ENCODE data around the gene LRRC31. TPM values are rescaled to one million over a fixed set of nuclear protein-coding genes. Genes with fewer than 3 reads are reported as not detected.
A peak's percentile ranks its signal among the peaks of the same experiment; 100 is the strongest.

LRRC31 gene
- total RNA-seq, 4 donors from 2014 or later: not detected

DNA sequence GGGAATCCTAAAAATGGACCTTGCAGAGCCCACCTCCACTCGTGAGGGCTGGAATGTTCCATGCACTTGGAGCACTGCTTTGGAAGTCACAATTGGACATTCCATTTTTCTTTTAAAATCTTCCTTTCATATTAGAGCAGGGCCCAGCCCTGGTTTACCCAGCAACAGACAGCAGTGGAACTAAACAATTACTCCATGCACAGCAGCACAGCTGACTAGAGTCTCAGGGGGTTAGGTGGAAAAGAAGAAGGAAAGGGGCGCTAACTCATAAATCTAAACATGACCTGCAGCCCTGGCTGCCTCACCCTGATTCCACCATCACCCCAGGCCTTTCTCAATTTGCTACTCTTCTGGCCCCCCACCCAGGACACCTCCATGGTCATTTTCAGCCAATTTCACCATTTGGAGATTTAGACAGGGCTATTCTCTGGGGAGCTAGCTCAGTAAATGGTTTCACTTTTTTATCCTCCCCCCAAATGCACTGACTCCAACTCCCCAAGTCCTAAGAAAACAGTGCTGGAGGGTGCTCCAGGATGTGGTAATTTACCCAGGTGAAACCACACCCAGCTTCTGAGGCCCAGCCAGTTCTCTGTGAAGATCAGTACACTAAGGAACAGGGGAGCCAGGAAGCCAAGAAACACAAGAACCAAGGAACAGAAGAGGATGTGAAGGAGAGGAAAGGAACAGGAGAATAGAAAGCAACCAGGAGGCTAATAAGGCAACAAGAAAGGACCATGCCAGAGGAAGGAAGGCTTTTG, 1.6 kb upstream of the LRRC31 start:
- Histone ChIP-seq H3K36me3 (no peaks in the 10 kb centered on the region), H3K27ac (peak overlapping the region in 1 of 3 donors; percentile 10), H3K9me3 (no peaks in the 10 kb centered on the region), H3K27me3 (no peaks in the 10 kb centered on the region), H3K4me3 (replicated peaks in 1 of 3) (no peak overlapping the region), H3K4me1 (peaks cover 11 to 17% of the 10 kb centered on the region in 2 donors)
- 79 to 88% methylated on average over 2 of the region's 2 CpGs for WGBS, 2 donors
- intact Hi-C loops (cut with DNase I): no loop called here
- TF ChIP-seq, protein P1, sequence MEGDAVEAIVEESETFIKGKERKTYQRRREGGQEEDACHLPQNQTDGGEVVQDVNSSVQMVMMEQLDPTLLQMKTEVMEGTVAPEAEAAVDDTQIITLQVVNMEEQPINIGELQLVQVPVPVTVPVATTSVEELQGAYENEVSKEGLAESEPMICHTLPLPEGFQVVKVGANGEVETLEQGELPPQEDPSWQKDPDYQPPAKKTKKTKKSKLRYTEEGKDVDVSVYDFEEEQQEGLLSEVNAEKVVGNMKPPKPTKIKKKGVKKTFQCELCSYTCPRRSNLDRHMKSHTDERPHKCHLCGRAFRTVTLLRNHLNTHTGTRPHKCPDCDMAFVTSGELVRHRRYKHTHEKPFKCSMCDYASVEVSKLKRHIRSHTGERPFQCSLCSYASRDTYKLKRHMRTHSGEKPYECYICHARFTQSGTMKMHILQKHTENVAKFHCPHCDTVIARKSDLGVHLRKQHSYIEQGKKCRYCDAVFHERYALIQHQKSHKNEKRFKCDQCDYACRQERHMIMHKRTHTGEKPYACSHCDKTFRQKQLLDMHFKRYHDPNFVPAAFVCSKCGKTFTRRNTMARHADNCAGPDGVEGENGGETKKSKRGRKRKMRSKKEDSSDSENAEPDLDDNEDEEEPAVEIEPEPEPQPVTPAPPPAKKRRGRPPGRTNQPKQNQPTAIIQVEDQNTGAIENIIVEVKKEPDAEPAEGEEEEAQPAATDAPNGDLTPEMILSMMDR (IDR thresholded peaks at IDR 0.05): no peak
- TF ChIP-seq POLR2A (IDR thresholded peaks at IDR 0.05): no peak
- DNase-seq: peak; percentile 77 to 79

DNA sequence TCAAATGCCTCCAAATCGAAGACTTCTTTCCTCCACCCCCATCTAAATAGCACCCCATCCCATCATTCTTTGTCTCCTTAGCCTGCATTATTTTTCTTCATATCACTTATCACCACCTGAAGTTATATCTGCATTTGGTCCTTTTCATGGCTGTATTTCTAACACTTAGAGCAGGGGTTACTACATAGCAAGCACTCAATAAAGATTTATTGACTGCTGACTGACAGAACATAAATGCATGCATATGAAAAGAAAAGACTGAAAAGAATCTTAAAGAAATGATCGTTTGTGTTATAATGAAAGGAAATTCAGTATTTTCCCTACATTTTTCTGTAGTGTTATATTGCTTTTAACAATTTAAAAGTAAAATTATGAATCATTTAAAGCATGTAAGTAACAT, 1.4 kb downstream of the LRRC31 start:
- no peak for DNase-seq
- H3K36me3 ChIP-seq: no peaks in the 10 kb centered on the region
- 88 to 90% methylated on average over 2 of the region's 2 CpGs for WGBS, 2 donors

DNA sequence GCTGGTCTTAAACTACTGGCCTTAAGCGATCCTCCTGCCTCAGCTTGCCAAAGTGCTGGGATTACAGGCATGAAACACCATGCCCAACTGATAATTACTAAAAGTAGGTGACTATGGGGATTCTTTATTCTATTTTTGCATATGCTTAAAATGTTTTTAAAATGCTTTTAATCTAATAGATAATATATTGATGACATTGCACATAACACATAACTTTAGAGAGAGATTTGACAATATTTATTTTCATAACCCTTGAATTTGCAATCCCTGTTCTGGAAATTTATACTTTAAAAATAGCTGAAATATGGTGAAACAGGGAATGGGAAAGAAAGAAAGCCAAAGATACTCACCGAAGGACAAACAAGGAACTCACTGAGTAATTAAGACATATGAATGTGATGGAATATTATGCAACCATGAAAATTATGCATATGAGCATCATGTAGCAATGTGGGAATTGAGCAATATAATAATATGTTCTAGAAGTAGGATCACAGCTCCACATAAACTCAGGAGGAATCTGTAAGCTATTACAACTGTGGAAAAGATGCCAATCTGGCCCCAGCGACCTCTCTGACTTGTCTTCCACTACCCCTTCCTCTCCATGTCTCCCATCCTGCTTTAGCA, 2.0 kb downstream of the LRRC31 start:
- H3K27me3 ChIP-seq: no peaks in the 10 kb centered on the region
- no peaks in the 10 kb centered on the region for H3K36me3 ChIP-seq
- 94 to 97% methylated on average over 3 of the region's 3 CpGs for WGBS, 2 donors
- peaks cover 11 to 20% of the 10 kb centered on the region in 2 donors for H3K4me1 ChIP-seq
- no peak for TF ChIP-seq POLR2A (IDR thresholded peaks at IDR 0.05)
- TF ChIP-seq, protein P1 (IDR thresholded peaks at IDR 0.05): no peak
- DNase-seq: no peak
- H3K4me3 ChIP-seq (replicated peaks in 1 of 3): no peak overlapping the region
- H3K9me3 ChIP-seq: no peaks in the 10 kb centered on the region
- H3K27ac ChIP-seq: no peak overlapping the region
- intact Hi-C loops (cut with DNase I): no loop called here

More for the DNA sequence above, 1.4 kb downstream of the LRRC31 start:
- intact Hi-C loops (cut with DNase I): no loop called here
- Histone ChIP-seq H3K27me3 (no peaks in the 10 kb centered on the region), H3K4me1 (peaks cover 11 to 20% of the 10 kb centered on the region in 2 donors), H3K4me3 (replicated peaks in 1 of 3) (no peak overlapping the region), H3K9me3 (no peaks in the 10 kb centered on the region), H3K27ac (no peak overlapping the region)
- TF ChIP-seq POLR2A (IDR thresholded peaks at IDR 0.05): no peak
- TF ChIP-seq, protein P1 (IDR thresholded peaks at IDR 0.05): no peak

DNA sequence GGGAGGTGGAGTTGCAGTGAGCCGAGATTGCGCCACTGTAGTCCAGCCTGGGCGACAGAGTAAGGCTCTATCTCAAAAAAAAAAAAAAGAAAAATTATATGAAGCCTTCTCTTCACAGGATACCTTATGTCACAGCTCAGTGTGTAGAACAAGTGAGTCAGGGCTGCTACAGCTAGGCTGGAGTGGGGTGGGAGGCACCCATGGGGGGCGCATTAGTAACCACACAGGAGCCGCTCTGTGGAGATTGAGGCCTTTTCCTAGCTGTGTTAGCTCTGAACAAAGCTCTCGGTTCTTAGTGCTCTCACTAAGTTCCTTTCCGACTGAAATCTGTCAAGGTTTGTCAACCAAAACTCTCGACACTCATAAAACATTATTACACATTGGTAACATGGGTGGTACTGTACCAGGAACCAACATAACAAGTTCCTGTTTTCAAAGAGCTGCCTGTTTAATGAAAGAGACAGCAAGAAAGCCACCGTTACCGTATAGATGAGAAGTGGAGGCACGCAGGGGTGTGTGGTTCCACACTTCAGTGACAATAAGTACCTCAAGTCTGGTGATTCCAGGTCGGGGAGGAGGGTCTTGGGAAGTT, 4.5 kb downstream of the LRRC31 start:
- intact Hi-C loops (cut with DNase I): no loop called here
- DNase-seq: peak in 1 of 2 donors; percentile 9
- 70 to 75% methylated on average over 12 of the region's 12 CpGs for WGBS, 2 donors
- H3K4me3 ChIP-seq (replicated peaks in 1 of 3): no peak overlapping the region
- TF ChIP-seq POLR2A (IDR thresholded peaks at IDR 0.05): no peak
- TF ChIP-seq, protein P1 (IDR thresholded peaks at IDR 0.05): no peak
- no peaks in the 10 kb centered on the region for H3K36me3 ChIP-seq
- H3K27me3 ChIP-seq: no peaks in the 10 kb centered on the region
- no peaks in the 10 kb centered on the region for H3K9me3 ChIP-seq
- H3K27ac ChIP-seq: no peak overlapping the region
- peaks cover 0 to 6% of the 10 kb centered on the region in 2 donors for H3K4me1 ChIP-seq

Measured in thyroid gland (tissue), 4 donors.